ENCODE measurements around the gene ABTB2. TPM values are rescaled to one million over a fixed set of nuclear protein-coding genes. Genes with fewer than 3 reads are reported as not detected.

The ABTB2 gene
- polyA plus RNA-seq, 1 donor (not counting 4 experiments of a cell fraction or from before 2014, with no cell fraction given), result 1.0 TPM

DNA sequence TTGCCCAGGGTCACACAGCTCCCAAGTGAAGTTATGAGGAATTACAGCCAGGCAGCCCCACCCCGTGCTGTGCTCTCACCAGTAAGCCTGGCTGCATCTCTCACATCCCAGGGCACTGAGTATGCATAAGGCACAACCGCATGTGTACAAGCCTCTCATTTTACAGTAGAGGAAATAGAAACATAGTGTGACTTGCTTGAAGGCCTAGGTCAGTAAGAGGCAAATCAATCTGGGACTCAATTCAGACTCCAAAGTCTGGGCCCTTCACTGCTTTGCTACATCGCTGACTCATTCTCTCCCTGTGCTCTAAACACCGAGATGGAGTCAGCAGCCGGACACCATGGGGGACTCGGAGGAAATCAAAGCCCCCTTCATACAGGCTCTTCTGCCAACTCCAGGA is 7.9 kb downstream of the ABTB2 start:
- H3K36me3 ChIP-seq (ENCODE audit: control insufficient read depth in 2 of 2, extremely low read depth in 1 of 2, insufficient read depth in 2 of 2, low read length in 2 of 2), result no peaks in the 10 kb centered on the region
- H3K9me3 ChIP-seq (ENCODE audit: control insufficient read depth, low read depth, low read length), result no peaks in the 10 kb centered on the region
- H3K27ac ChIP-seq (ENCODE audit: control insufficient read depth, insufficient read depth, low read length), result no peak overlapping the region
- H4K20me1 ChIP-seq (ENCODE audit: control insufficient read depth, extremely low read depth, insufficient read depth, low read length), result peaks cover 3% of the 10 kb centered on the region
- dilution Hi-C loops (cut with MboI; ENCODE audit: extremely low pct_ligation_motif_present, low sequenced_read_pairs), result no loop called here
- H3K79me2 ChIP-seq (ENCODE audit: control insufficient read depth, insufficient read depth, low read length), result no peaks in the 10 kb centered on the region
- peaks cover 6% of the 10 kb centered on the region for H3K9me1 ChIP-seq (ENCODE audit: control insufficient read depth, extremely low read depth, insufficient read depth, low read length)
- H2AFZ ChIP-seq (ENCODE audit: control insufficient read depth, low read length), result no peak overlapping the region
- no peak overlapping the region for H3K4me3 ChIP-seq (ENCODE audit: control insufficient read depth in 2 of 3, extremely low read depth in 1 of 3, insufficient read depth in 2 of 3, low read depth in 1 of 3, low read length in 3 of 3)
- H3K4me2 ChIP-seq (ENCODE audit: control insufficient read depth, extremely low read depth, insufficient read depth, low read depth, low read length), result no peak overlapping the region
- TF ChIP-seq, protein P1, sequence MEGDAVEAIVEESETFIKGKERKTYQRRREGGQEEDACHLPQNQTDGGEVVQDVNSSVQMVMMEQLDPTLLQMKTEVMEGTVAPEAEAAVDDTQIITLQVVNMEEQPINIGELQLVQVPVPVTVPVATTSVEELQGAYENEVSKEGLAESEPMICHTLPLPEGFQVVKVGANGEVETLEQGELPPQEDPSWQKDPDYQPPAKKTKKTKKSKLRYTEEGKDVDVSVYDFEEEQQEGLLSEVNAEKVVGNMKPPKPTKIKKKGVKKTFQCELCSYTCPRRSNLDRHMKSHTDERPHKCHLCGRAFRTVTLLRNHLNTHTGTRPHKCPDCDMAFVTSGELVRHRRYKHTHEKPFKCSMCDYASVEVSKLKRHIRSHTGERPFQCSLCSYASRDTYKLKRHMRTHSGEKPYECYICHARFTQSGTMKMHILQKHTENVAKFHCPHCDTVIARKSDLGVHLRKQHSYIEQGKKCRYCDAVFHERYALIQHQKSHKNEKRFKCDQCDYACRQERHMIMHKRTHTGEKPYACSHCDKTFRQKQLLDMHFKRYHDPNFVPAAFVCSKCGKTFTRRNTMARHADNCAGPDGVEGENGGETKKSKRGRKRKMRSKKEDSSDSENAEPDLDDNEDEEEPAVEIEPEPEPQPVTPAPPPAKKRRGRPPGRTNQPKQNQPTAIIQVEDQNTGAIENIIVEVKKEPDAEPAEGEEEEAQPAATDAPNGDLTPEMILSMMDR (optimal IDR thresholded peaks at IDR 0.05 in 1 of 3, IDR thresholded peaks at IDR 0.05 in 1 of 3, conservative IDR thresholded peaks at IDR 0.05 in 1 of 3; ENCODE audit: extremely low read depth in 1 of 3, insufficient read depth in 2 of 3, low read length in 3 of 3), result no peak
- TF ChIP-seq EZH2 (IDR thresholded peaks at IDR 0.05; ENCODE audit: low read length), result no peak
- H3K27me3 ChIP-seq (ENCODE audit: control insufficient read depth, extremely low read depth, insufficient read depth, low read length), result no peaks in the 10 kb centered on the region
- no peak for DNase-seq (ENCODE audit: low read depth, low spot score)
- no peak for FAIRE-seq
- no peak overlapping the region for H3K9ac ChIP-seq (ENCODE audit: control insufficient read depth, extremely low read depth, insufficient read depth, low read length)
- H3K4me1 ChIP-seq (ENCODE audit: control insufficient read depth, extremely low read depth, insufficient read depth, low read length), result peaks cover 20% of the 10 kb centered on the region

DNA sequence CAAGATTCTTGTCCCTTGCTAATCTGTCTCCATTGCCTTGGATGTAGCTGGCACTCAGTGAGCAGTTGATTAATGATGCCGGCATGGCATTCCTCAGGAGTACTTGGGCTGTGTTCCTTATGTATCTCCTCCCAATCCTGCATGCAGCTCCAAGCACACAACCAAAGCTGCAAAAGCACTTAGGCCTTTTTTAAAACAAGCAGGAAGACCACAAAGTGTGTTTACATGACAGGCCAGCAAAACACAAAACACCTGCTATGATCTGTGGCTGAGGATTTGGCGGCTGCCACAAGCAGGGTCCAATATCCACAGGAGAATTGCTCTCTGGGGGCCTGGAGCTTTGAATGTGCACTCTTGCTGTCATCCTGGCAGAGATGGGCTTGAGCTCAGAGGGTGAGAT is 8.9 kb downstream of the ABTB2 start:
- FAIRE-seq (no peak), DNase-seq (ENCODE audit: low read depth, low spot score) (no peak)
- Histone ChIP-seq H3K27me3 (ENCODE audit: control insufficient read depth, extremely low read depth, insufficient read depth, low read length) (no peaks in the 10 kb centered on the region), H3K4me3 (ENCODE audit: control insufficient read depth in 2 of 3, extremely low read depth in 1 of 3, insufficient read depth in 2 of 3, low read depth in 1 of 3, low read length in 3 of 3) (no peak overlapping the region), H3K79me2 (ENCODE audit: control insufficient read depth, insufficient read depth, low read length) (no peaks in the 10 kb centered on the region), H4K20me1 (ENCODE audit: control insufficient read depth, extremely low read depth, insufficient read depth, low read length) (peaks cover 3% of the 10 kb centered on the region), H3K9me1 (ENCODE audit: control insufficient read depth, extremely low read depth, insufficient read depth, low read length) (peaks cover 8% of the 10 kb centered on the region), H3K4me2 (ENCODE audit: control insufficient read depth, extremely low read depth, insufficient read depth, low read depth, low read length) (no peak overlapping the region), H3K4me1 (ENCODE audit: control insufficient read depth, extremely low read depth, insufficient read depth, low read length) (peaks cover 27% of the 10 kb centered on the region), H3K9ac (ENCODE audit: control insufficient read depth, extremely low read depth, insufficient read depth, low read length) (no peak overlapping the region), H2AFZ (ENCODE audit: control insufficient read depth, low read length) (no peak overlapping the region), H3K9me3 (ENCODE audit: control insufficient read depth, low read depth, low read length) (no peaks in the 10 kb centered on the region), H3K36me3 (ENCODE audit: control insufficient read depth in 2 of 2, extremely low read depth in 1 of 2, insufficient read depth in 2 of 2, low read length in 2 of 2) (no peaks in the 10 kb centered on the region), H3K27ac (ENCODE audit: control insufficient read depth, insufficient read depth, low read length) (no peak overlapping the region)
- dilution Hi-C loops (cut with MboI; ENCODE audit: extremely low pct_ligation_motif_present, low sequenced_read_pairs), result no loop called here
- TF ChIP-seq, protein P1 (optimal IDR thresholded peaks at IDR 0.05 in 1 of 3, IDR thresholded peaks at IDR 0.05 in 1 of 3, conservative IDR thresholded peaks at IDR 0.05 in 1 of 3; ENCODE audit: extremely low read depth in 1 of 3, insufficient read depth in 2 of 3, low read length in 3 of 3), result no peak
- TF ChIP-seq EZH2 (IDR thresholded peaks at IDR 0.05; ENCODE audit: low read length), result no peak

All from keratinocyte (primary cell).